ENCODE results near the gene LGALS4. TPM values are rescaled to one million over a fixed set of nuclear protein-coding genes. Genes with fewer than 3 reads are reported as not detected.
"Not testable (repeated sequence)": the region's sequence is repeated elsewhere in the genome, so short reads cannot be mapped to it uniquely, and the experiment has no call there.

Gene LGALS4
- total and polyA plus RNA-seq, 9 of the 15 experiments (the other 6 are each of a cell fraction or from before 2014, with no cell fraction given) = 0.08 to 1.1 (median 0.30) TPM; not detected in 3

- no peak overlapping the region for H3K4me3 ChIP-seq
- H3K27me3 ChIP-seq (ENCODE audit: control insufficient read depth in 2 of 2, insufficient read depth in 2 of 2, low read length in 2 of 2) = no peaks in the 10 kb centered on the region
- DNase-seq (ENCODE audit: extremely low read depth in 1 of 4, low spot score in 3 of 4) (no peak), ATAC-seq (no peak), FAIRE-seq (no peak)
- peaks cover 5% of the 10 kb centered on the region for H3K9me3 ChIP-seq (replicated peaks; ENCODE audit: control insufficient read depth, insufficient read depth, low read depth, low read length)
- no peak overlapping the region for H3K4me2 ChIP-seq (ENCODE audit: insufficient read depth, low read length)
- no peak overlapping the region for H3K27ac ChIP-seq (ENCODE audit: extremely low read depth, low read depth, low read length)
- no TSS peak for BruUV-seq (replicated peaks)
- peaks cover 6 to 19% of the 10 kb centered on the region in 2 experiments; a peak in 4 of 5 replicates for H3K4me1 ChIP-seq (replicated peaks in 1 of 2; ENCODE audit: control insufficient read depth in 2 of 2, insufficient read depth in 2 of 2, low read length in 2 of 2)
- H3K36me3 ChIP-seq (ENCODE audit: control insufficient read depth, insufficient read depth, low read length) = peaks cover 21% of the 10 kb centered on the region; the same call in 2 of the 3 replicates
- no peak overlapping the region for H3K9ac ChIP-seq (ENCODE audit: insufficient read depth in 1 of 2, low read depth in 2 of 2, low read length in 2 of 2)
- H3K9me1 ChIP-seq (ENCODE audit: control insufficient read depth, insufficient read depth, low read length) = no peaks in the 10 kb centered on the region
- ChIA-PET CTCF (ENCODE audit: low intra/inter-chr PET ratio) (no interaction called here), POLR2A (interaction anchor here (0.7 to 1.5 kb wide), 2 partner anchors 8 to 12 kb away, joined by 3 read pairs; no protein-coding TSS in a partner anchor)
- TF ChIP-seq ATF3 (IDR thresholded peaks at IDR 0.05) = no peak
- no peak for TF ChIP-seq ATF3 (CRISPR knock-in tag; conservative IDR thresholded peaks at IDR 0.05)
- TF ChIP-seq RBM34 (IDR thresholded peaks at IDR 0.05; ENCODE audit: borderline replicate concordance, insufficient read depth, low read length) = no peak
- 0 out of 2 replicates have a peak, but pooled peaks have one; percentile 12 for TF ChIP-seq ZNF263 (CRISPR knock-in tag; IDR thresholded peaks at IDR 0.05; ENCODE audit: borderline replicate concordance)
- intact Hi-C loops (cut with micrococcal nuclease) = no loop called here
- peaks cover 10% of the 10 kb centered on the region for H3K79me2 ChIP-seq (ENCODE audit: control insufficient read depth, insufficient read depth, low read length)
- WGBS (ENCODE audit: insufficient coverage, low coverage, missing lambda C conversion rate) = 52% methylated on average over 6 of the region's 6 CpGs
- no peaks in the 10 kb centered on the region for H4K20me1 ChIP-seq (replicated peaks; ENCODE audit: control insufficient read depth, insufficient read depth, low read length)
- no peak overlapping the region for H2AFZ ChIP-seq (ENCODE audit: low read depth, low read length)
- in situ Hi-C loops (cut with MboI) = no loop called here
Measured at GRCh38 chr19:38826856-38827551, 14.3 kb upstream of the LGALS4 start.

- in situ Hi-C loops (cut with MboI); DNase-seq (ENCODE audit: extremely low read depth in 1 of 4, low spot score in 3 of 4); H4K20me1 ChIP-seq (replicated peaks; ENCODE audit: control insufficient read depth, insufficient read depth, low read length); H3K9me3 ChIP-seq (replicated peaks; ENCODE audit: control insufficient read depth, insufficient read depth, low read depth, low read length); FAIRE-seq; H3K9ac ChIP-seq (ENCODE audit: insufficient read depth in 1 of 2, low read depth in 2 of 2, low read length in 2 of 2); H3K4me2 ChIP-seq (ENCODE audit: insufficient read depth, low read length); H3K27me3 ChIP-seq (ENCODE audit: control insufficient read depth in 2 of 2, insufficient read depth in 2 of 2, low read length in 2 of 2); H3K27ac ChIP-seq (ENCODE audit: extremely low read depth, low read depth, low read length); H3K9me1 ChIP-seq (ENCODE audit: control insufficient read depth, insufficient read depth, low read length); H2AFZ ChIP-seq (ENCODE audit: low read depth, low read length); ATAC-seq; BruUV-seq (replicated peaks); intact Hi-C loops (cut with micrococcal nuclease); CTCF ChIA-PET (ENCODE audit: low intra/inter-chr PET ratio); H3K79me2 ChIP-seq (ENCODE audit: control insufficient read depth, insufficient read depth, low read length); H3K4me3 ChIP-seq: not testable (repeated sequence)
- H3K4me1 ChIP-seq (replicated peaks in 1 of 2; ENCODE audit: control insufficient read depth in 2 of 2, insufficient read depth in 2 of 2, low read length in 2 of 2) = peaks cover 5 to 19% of the 10 kb centered on the region in 2 experiments; a peak in 4 of 5 replicates
- POLR2A ChIA-PET = interaction anchor here (0.8 kb wide), 1 partner anchor 12 kb away, joined by 3 read pairs; no protein-coding TSS in a partner anchor
- 91% methylated on average over 5 of the region's 7 CpGs for WGBS (ENCODE audit: insufficient coverage, low coverage, missing lambda C conversion rate)
- H3K36me3 ChIP-seq (ENCODE audit: control insufficient read depth, insufficient read depth, low read length) = peaks cover 21% of the 10 kb centered on the region; the same call in 2 of the 3 replicates
Measured at GRCh38 chr19:38825936-38826335, 13.2 kb upstream of the LGALS4 start.
